Smooth muscle cell (in vitro differentiated cells): Measurements from ENCODE around the gene CALU. TPM values are rescaled to one million over a fixed set of nuclear protein-coding genes. Genes with fewer than 3 reads are reported as not detected.

ENCODE experiments used
- DNase-seq: peaks from one replicate; lab custom pipeline; 2025; ENCODE audit not compliant: unreplicated experiment; lab: John Stamatoyannopoulos, UW
- H2AFZ ChIP-seq: fragments of 200-600 bp; sonication (generic); 2 replicates; pipeline ENCODE4 v1.6.0; 2016; ENCODE audit warnings: antibody characterized with exemption, low read depth, mild to moderate bottlenecking
- H3F3A ChIP-seq: fragments of 200-600 bp; sonication (generic); 2 replicates; pipeline ENCODE4 v1.6.0; 2017; ENCODE audit warnings: antibody characterized with exemption, low read depth
- H3K27ac ChIP-seq: fragments of 200-600 bp; sonication (generic); 2 replicates; pipeline ENCODE4 v1.5.1; 2016; ENCODE audit warnings: low read depth, mild to moderate bottlenecking
- H3K27me3 ChIP-seq: fragments of 200-600 bp; sonication (generic); 2 replicates; pipeline ENCODE4 v1.6.1; 2016; ENCODE audit warnings: low read depth, mild to moderate bottlenecking
- H3K36me3 ChIP-seq: fragments of 200-600 bp; sonication (generic); 2 replicates; pipeline ENCODE4 v1.5.1; 2016; ENCODE audit warnings: low read depth
- H3K4me1 ChIP-seq: fragments of 200-600 bp; sonication (generic); 2 replicates; pipeline ENCODE4 v1.5.1; 2016; ENCODE audit warnings: low read depth
- H3K4me2 ChIP-seq: fragments of 200-600 bp; sonication (generic); 2 replicates; pipeline ENCODE4 v1.6.0; 2016; ENCODE audit warnings: mild to moderate bottlenecking
- H3K4me3 ChIP-seq: fragments of 200-600 bp; sonication (generic); 2 replicates; pipeline ENCODE4 v1.5.1; 2016; ENCODE audit warnings: mild to moderate bottlenecking
- H3K79me2 ChIP-seq: fragments of 200-600 bp; sonication (generic); 2 replicates; pipeline ENCODE4 v1.6.0; 2016; ENCODE audit warnings: low read depth, mild to moderate bottlenecking
- H3K9ac ChIP-seq: fragments of 200-600 bp; sonication (generic); 2 replicates; pipeline ENCODE4 v1.6.0; 2016; ENCODE audit warnings: low read depth
- H3K9me3 ChIP-seq: fragments of 200-600 bp; sonication (generic); replicated peaks from 2 replicates; pipeline ENCODE4 v1.5.1; 2016; ENCODE audit warnings: low read depth
- H4K20me1 ChIP-seq: fragments of 200-600 bp; sonication (generic); 2 replicates; pipeline ENCODE4 v1.6.0; 2016; ENCODE audit warnings: low read depth
- CTCF ChIP-seq: fragments of 200-600 bp; sonication (generic); IDR thresholded peaks from 2 replicates; pipeline ENCODE4 v1.5.1; 2017; ENCODE audit warnings: borderline replicate concordance, mild to moderate bottlenecking, antibody characterized with exemption; ENCODE audit not compliant: insufficient read depth, poor library complexity, severe bottlenecking
- WGBS: methylation state at CpG from one replicate; pipeline ENCODE4 v1.1.7; 2016; ENCODE audit warnings: low lambda C conversion rate; 5-methylcytosine and 5-hydroxymethylcytosine counted together
- polyA plus RNA-seq: library from polyadenylated mRNA; unstranded; fragments of >200 nt; fragmentation: Nextera tagmentation; extraction: Ambion mirVana; gene quantifications from 2 replicates; pipeline ENCODE4 v1.2.1, GENCODE V29; 2016
- total RNA-seq: library from RNA; depleted of rRNA; stranded (reverse); fragments of >200 nt; gene quantifications from 2 replicates; pipeline ENCODE4 v1.2.3, GENCODE V29; 2014

CALU gene
- total and polyA plus RNA-seq, 2 experiments from 2014 or later = 679 to 783 TPM

GRCh38 chr7:128740996-128741395 is 1.8 kb downstream of the CALU start:
- Histone ChIP-seq H3K9ac (peak overlapping the region; percentile 100), H3F3A (peaks cover 18% of the 10 kb centered on the region), H3K79me2 (peaks cover 68% of the 10 kb centered on the region), H3K36me3 (no peaks in the 10 kb centered on the region), H3K27me3 (no peaks in the 10 kb centered on the region), H3K4me1 (peaks cover 35% of the 10 kb centered on the region), H3K27ac (peak overlapping the region; percentile 98), H4K20me1 (peaks cover 67% of the 10 kb centered on the region), H3K4me3 (peak overlapping the region; percentile 92), H2AFZ (no peak overlapping the region), H3K9me3 (no peaks in the 10 kb centered on the region), H3K4me2 (peak overlapping the region; percentile 97)
- 55% methylated on average over 3 of the region's 3 CpGs for WGBS
- no peak for DNase-seq
- no peak for TF ChIP-seq CTCF

- DNase-seq = no peak
- WGBS = 75% methylated on average over 3 of the region's 3 CpGs
Measured at GRCh38 chr7:128741491-128741890, 2.3 kb downstream of the CALU start.

GRCh38 chr7:128742206-128742605 is 3.0 kb downstream of the CALU start:
- Histone ChIP-seq H3K9ac (no peak overlapping the region), H3F3A (peaks cover 18% of the 10 kb centered on the region), H3K9me3 (no peaks in the 10 kb centered on the region), H3K4me2 (peak overlapping the region; percentile 97), H4K20me1 (peaks cover 79% of the 10 kb centered on the region), H3K27ac (peak overlapping the region; percentile 98), H3K79me2 (peaks cover 80% of the 10 kb centered on the region), H2AFZ (no peak overlapping the region), H3K4me3 (peak overlapping the region; percentile 92), H3K36me3 (no peaks in the 10 kb centered on the region), H3K27me3 (no peaks in the 10 kb centered on the region), H3K4me1 (peaks cover 35% of the 10 kb centered on the region)
- TF ChIP-seq CTCF = no peak
- DNase-seq = no peak
- WGBS = 43% methylated on average over 4 of the region's 4 CpGs

More at GRCh38 chr7:128741491-128741890, 2.3 kb downstream of the CALU start:
- Histone ChIP-seq H4K20me1 (peaks cover 71% of the 10 kb centered on the region), H3K4me2 (peak overlapping the region; percentile 97), H3K36me3 (no peaks in the 10 kb centered on the region), H3K27me3 (no peaks in the 10 kb centered on the region), H3K79me2 (peaks cover 73% of the 10 kb centered on the region), H3K9ac (peak overlapping the region; percentile 100), H2AFZ (no peak overlapping the region), H3K4me3 (peak overlapping the region; percentile 92), H3F3A (peaks cover 18% of the 10 kb centered on the region), H3K4me1 (peaks cover 35% of the 10 kb centered on the region), H3K9me3 (no peaks in the 10 kb centered on the region), H3K27ac (peak overlapping the region; percentile 98)
- no peak for TF ChIP-seq CTCF

GRCh38 chr7:128743112-128743772 is 4.1 kb downstream of the CALU start:
- Histone ChIP-seq H3K4me1 (peaks cover 33% of the 10 kb centered on the region), H3K27ac (peak overlapping the region; percentile 98), H3K36me3 (peaks cover 3% of the 10 kb centered on the region), H3K79me2 (peaks cover 90% of the 10 kb centered on the region), H3K4me2 (peak overlapping the region; percentile 97), H3F3A (peaks cover 19% of the 10 kb centered on the region), H3K27me3 (no peaks in the 10 kb centered on the region), H2AFZ (no peak overlapping the region), H3K9me3 (no peaks in the 10 kb centered on the region), H4K20me1 (peaks cover 89% of the 10 kb centered on the region), H3K9ac (peak overlapping the region; percentile 22), H3K4me3 (no peak overlapping the region)
- DNase-seq = no peak
- TF ChIP-seq CTCF = no peak
- WGBS = 54% methylated on average over 7 of the region's 7 CpGs
